GM12891 (cell line): Measurements from ENCODE around the gene ADCY5.

ENCODE experiments used
- POLR2A ChIP-seq: IDR thresholded peaks from 2 replicates; pipeline ENCODE4 v1.6.1; 2011; ENCODE audit warnings: low read depth, low read length, control low read depth
- POLR2AphosphoS5 ChIP-seq: IDR thresholded peaks from 2 replicates; pipeline ENCODE4 v1.6.1; 2011; ENCODE audit warnings: low read depth, low read length, control low read depth
- TAF1 ChIP-seq: IDR thresholded peaks from 2 replicates; pipeline ENCODE4 v1.6.1; 2011; ENCODE audit warnings: low read depth, low read length, control low read depth

DNA sequence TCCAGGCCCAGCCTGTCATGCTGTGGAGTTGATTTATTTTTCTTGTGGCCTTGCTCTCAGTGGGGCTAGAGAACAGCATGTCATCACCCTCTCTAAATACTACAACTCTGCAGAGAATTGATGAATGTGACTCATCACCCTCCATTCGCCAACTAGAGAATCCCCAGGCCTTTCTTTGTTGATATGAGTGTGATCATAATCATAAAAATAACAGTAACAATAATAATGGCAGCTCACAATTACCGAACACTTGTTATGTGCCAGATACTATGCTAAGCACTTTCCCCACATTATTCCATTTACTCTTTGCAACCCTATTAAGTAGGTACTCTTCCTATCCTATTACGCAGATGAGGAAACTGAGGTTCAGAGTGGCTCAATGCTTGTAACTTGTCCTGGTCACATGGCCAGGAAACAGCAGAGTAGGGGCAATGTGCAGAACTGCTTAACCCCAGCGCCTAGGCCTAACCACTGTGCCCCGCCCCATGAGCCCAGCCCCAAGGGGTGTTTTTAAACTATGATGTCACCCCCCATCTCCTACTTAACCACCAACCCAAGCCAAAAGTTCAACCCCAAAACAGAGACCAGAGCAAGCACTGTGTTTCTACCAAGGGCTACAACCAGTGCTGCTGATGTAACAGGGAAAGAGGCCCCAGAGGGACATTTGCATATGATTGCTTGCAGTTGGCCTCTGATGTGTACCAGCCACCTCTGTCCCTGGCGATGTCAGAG is 104.5 kb downstream of the ADCY5 start:
- TF ChIP-seq POLR2A (no peak), TAF1 (no peak), POLR2AphosphoS5 (no peak)
